Adrenal gland (tissue), 12 donors: ENCODE results near the gene UBAC1. TPM values are rescaled to one million over a fixed set of nuclear protein-coding genes. Genes with fewer than 3 reads are reported as not detected.

ENCODE experiments used
- DNase-seq, 7 donors: peaks; one replicate each; pipeline ENCODE4 v3.0.0-alpha.2; 2019 to 2020
- H3K27ac ChIP-seq, 5 donors: fragments of 200-600 bp; sonication (generic) in 4 of 5; 1 replicate in 3 of 5; 2 replicates in 2 of 5; pipeline versions ENCODE4 v1.5.1 to v1.8.0; 2016 to 2020; ENCODE audit warnings: mild to moderate bottlenecking in 1 of 5
- H3K27me3 ChIP-seq: fragments of 200-600 bp; 2 replicates; pipeline ENCODE4 v1.8.0; 2021
- H3K36me3 ChIP-seq, 2 donors: fragments of 200-600 bp; replicated peaks in 1 of 2; 1 replicate in 1 of 2; 2 replicates in 1 of 2; pipeline versions ENCODE4 v1.5.1 to v1.8.0; 2018 to 2022
- H3K4me1 ChIP-seq, 2 donors: fragments of 200-600 bp; replicated peaks in 1 of 2; 1 replicate in 1 of 2; 2 replicates in 1 of 2; pipeline versions ENCODE4 v1.5.1 to v1.8.0; 2018 to 2021
- H3K4me3 ChIP-seq, 4 donors: fragments of 200-600 bp; sonication (generic) in 3 of 4; one replicate each; pipeline ENCODE4 v1.5.1; 2016 to 2018
- H3K9me3 ChIP-seq, 3 donors: fragments of 200-600 bp; sonication (generic) in 1 of 3; replicated peaks in 1 of 3; 1 replicate in 2 of 3; 2 replicates in 1 of 3; pipeline versions ENCODE4 v1.5.1 to v1.8.0; 2016 to 2021
- POLR2A ChIP-seq, 2 donors: fragments of 450-650 bp; IDR thresholded peaks; one replicate each; pipeline ENCODE4 v1.6.1; 2017; ENCODE audit warnings: antibody characterized with exemption in 2 of 2, mild to moderate bottlenecking in 2 of 2, moderate library complexity in 1 of 2
- WGBS, 4 donors: extraction: QIAGEN DNeasy Blood & Tissue Kit in 2 of 4; methylation state at CpG; one replicate each; pipeline versions ENCODE4 v1.1.5 to v1.1.7; 2013 to 2017; 5-methylcytosine and 5-hydroxymethylcytosine counted together
- intact Hi-C, 2 donors: fragments of 100-400 bp; cut with DNase I; formaldehyde crosslinking; loops; one replicate each; pipeline versions ENCODE4 v1.14.1 to v1.15.0; 2022 to 2023
- polyA plus RNA-seq, 3 donors: library from polyadenylated mRNA; stranded (reverse); fragments of 200-250 nt in 2 of 3; fragments of 350-450 nt in 1 of 3; fragmentation: Illumina TruSeq in 1 of 3; extraction: RNeasy Lipid Tissue Mini Kit (QIAGEN cat#74804) in 1 of 3; gene quantifications; one replicate each; pipeline ENCODE4 v1.2.3, GENCODE V29; 2013 to 2014
- total RNA-seq, 9 donors: library from RNA; depleted of rRNA in 4 of 9; stranded (reverse); fragments of >200 nt in 4 of 9; fragments of 120-200 nt in 1 of 9; fragmentation: NEBNext Ultra II Directional in 1 of 9; extraction: Animal tissue kit (Norgen Biotek cat#: 25700) in 1 of 9; gene quantifications; one replicate each; pipeline versions ENCODE4 v1.1.0 to v1.2.4, GENCODE V29; 2013 to 2023
- TF ChIP-seq, protein P1 (sequence below), 6 experiments: fragments of 450-650 bp in 4 of 6; fragments of 200-600 bp in 2 of 6; sonication (generic) in 1 of 6; IDR thresholded peaks; 1 replicate in 5 of 6; 2 replicates in 1 of 6; pipeline versions ENCODE4 v1.5.1 to v1.8.0; 2016 to 2021; ENCODE audit warnings: antibody characterized with exemption in 6 of 6, mild to moderate bottlenecking in 2 of 6, moderate library complexity in 1 of 6
- donor health status: healthy with polysubstance abuse.
- donor health status: Bipolar disorder and iron deficiency.
- donor health status: DM: yes; HTN: yes; CAD: no.
- donor health status: DM: no; HTN: no; CAD: no.
- donor health status: DM: no; HTN: no; CAD: no.
- donor health status: DM: yes; HTN: yes; CAD: no.

UBAC1 gene
- total and polyA plus RNA-seq, 12 donors: 20.2 to 63.3 (median 37.9) TPM

DNA sequence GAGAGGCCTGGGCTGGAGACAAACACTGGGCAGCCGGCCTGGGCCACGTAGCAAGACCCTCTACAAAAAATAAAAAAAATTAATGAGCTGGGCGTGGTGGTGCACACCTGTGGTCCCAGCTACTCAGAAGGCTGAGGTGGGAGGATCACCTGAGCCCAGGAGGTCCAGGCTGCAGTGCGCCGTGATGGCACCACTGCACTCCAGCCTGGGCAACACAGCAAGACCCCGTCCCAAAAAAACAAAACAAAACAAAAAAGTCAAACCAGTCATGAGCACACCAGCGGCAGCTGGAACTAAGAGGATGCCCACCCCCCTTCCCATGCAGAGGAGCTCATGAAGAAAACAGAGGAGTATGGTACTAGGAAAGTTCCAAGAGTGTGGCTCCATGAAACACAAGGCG lies 2.2 kb upstream of the UBAC1 start:
- intact Hi-C loops: loop anchor here in 1 of 2 donors (10.0 kb wide), 1 partner anchor 259 kb away; the partner anchor contains the start of gene KCNT1

DNA sequence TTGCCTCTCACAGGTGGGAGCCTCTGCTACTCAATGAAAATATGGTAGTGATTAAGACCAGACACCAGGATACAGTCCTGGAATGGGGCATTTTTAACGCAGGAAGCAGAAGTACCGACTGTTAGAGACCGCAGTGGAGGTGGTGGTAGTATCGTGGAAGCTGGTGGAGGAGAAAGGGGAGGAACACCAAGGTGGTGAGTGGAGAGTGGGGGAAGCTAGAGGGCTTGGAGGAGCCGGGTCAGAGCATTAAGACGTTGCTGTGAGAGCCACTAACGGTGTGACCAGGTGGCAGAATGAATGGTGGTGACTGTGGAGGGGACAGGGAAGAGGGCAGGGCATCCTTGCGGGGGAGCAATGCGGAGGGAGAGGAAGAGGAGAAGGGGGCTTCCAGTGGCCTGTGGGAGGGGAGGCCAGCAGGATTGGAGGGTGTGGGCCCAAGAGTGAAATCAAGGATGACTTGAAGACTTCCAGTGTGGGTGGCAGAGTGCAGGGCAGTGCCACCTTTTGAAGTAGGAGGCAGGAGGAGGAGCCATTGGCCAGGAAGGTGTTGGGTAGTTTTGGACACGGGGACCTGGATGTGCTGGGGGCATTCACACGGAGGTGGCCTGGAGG lies 1.6 kb upstream of the UBAC1 start:
- no peak for DNase-seq
- intact Hi-C loops: loop anchor here in 1 of 2 donors (10.0 kb wide), 1 partner anchor 258 kb away; the partner anchor contains the start of gene KCNT1
- Histone ChIP-seq H3K27me3 (no peaks in the 10 kb centered on the region), H3K9me3 (no peaks in the 10 kb centered on the region), H3K4me1 (peaks cover 6 to 21% of the 10 kb centered on the region in 2 donors), H3K36me3 (no peaks in the 10 kb centered on the region), H3K27ac (no peak overlapping the region), H3K4me3 (no peak overlapping the region)
- TF ChIP-seq POLR2A (IDR thresholded peaks at IDR 0.05): no peak
- TF ChIP-seq, protein P1, sequence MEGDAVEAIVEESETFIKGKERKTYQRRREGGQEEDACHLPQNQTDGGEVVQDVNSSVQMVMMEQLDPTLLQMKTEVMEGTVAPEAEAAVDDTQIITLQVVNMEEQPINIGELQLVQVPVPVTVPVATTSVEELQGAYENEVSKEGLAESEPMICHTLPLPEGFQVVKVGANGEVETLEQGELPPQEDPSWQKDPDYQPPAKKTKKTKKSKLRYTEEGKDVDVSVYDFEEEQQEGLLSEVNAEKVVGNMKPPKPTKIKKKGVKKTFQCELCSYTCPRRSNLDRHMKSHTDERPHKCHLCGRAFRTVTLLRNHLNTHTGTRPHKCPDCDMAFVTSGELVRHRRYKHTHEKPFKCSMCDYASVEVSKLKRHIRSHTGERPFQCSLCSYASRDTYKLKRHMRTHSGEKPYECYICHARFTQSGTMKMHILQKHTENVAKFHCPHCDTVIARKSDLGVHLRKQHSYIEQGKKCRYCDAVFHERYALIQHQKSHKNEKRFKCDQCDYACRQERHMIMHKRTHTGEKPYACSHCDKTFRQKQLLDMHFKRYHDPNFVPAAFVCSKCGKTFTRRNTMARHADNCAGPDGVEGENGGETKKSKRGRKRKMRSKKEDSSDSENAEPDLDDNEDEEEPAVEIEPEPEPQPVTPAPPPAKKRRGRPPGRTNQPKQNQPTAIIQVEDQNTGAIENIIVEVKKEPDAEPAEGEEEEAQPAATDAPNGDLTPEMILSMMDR (IDR thresholded peaks at IDR 0.05): no peak
- 58 to 70% (median 65%) methylated on average over 11 of the region's 11 CpGs for WGBS, 4 donors

More for the DNA sequence above, 2.2 kb upstream of the UBAC1 start:
- DNase-seq: no peak
- 81 to 85% (median 82%) methylated on average over 8 of the region's 8 CpGs for WGBS, 4 donors
- Histone ChIP-seq H3K27ac (no peak overlapping the region), H3K4me1 (peaks cover 6 to 26% of the 10 kb centered on the region in 2 donors), H3K27me3 (no peaks in the 10 kb centered on the region), H3K9me3 (no peaks in the 10 kb centered on the region), H3K36me3 (no peaks in the 10 kb centered on the region), H3K4me3 (no peak overlapping the region)
- TF ChIP-seq POLR2A (IDR thresholded peaks at IDR 0.05): no peak
- TF ChIP-seq, protein P1 (IDR thresholded peaks at IDR 0.05): no peak

DNA sequence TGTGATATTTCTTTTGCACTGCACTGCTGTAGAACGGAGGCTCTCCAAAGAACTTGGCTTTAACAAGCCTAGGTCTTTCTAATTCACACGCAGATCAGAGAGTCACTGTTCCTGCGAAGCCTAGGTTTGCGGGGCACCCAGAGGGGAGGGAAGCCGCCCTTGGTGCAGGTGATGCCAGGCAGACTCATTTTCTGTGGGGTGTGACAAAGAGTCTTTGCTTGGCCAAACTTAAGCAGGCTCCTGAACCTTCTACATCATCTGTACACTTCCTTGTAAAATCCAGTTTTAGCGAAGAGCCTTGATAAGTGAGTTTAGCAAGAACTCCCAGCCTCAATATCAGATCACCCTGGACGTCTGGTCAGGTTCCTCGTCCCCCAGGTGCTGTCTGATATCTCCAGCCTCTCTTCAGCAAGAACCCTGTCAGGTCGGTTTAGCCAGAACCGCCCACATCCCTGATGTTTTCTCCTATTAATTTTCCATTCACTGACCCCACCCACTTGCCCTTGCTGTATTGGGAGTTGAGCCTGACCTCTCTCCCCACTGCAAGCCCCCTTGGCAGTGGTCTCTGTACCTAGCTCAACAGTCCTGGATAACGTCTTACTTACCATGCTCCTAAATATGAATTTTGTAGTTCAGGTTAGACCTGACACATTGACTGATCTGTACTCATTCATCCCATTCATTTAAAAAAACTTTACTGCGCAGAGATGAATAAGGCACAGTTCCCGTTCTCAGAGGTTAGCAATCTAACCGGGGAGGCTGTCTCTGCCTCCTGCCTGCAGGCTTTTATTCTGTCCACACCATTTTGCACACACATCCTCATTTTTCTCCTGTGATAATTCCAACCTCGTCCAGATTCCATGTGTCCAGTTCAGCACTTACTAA lies 880 bp upstream of the UBAC1 start:
- no peak for TF ChIP-seq POLR2A (IDR thresholded peaks at IDR 0.05)
- TF ChIP-seq, protein P1 (IDR thresholded peaks at IDR 0.05): no peak
- Histone ChIP-seq H3K27me3 (no peaks in the 10 kb centered on the region), H3K9me3 (no peaks in the 10 kb centered on the region), H3K36me3 (no peaks in the 10 kb centered on the region), H3K27ac (no peak overlapping the region), H3K4me1 (peaks cover 6 to 13% of the 10 kb centered on the region in 2 donors), H3K4me3 (peak overlapping the region in 1 of 4 donors; percentile 99)
- intact Hi-C loops: loop anchor here in 1 of 2 donors (10.0 kb wide), 1 partner anchor 257 kb away; the partner anchor contains the start of gene KCNT1
- DNase-seq: no peak
- WGBS, 4 donors: 39 to 46% (median 42%) methylated on average over 15 of the region's 15 CpGs
